A549 (cell line): ENCODE data around the gene MRPL17.

Experiments used
- HOXA7 ChIP-seq: fragments of 250-450 bp; sonication (Bioruptor Pico); IDR thresholded peaks from 2 replicates; pipeline ENCODE4 v1.5.0; 2020; ENCODE audit warnings: mild to moderate bottlenecking, moderate library complexity
- POLR2AphosphoS2 ChIP-seq: conservative IDR thresholded peaks from 2 replicates; pipeline ENCODE4 v1.6.1; 2012; ENCODE audit warnings: low read length, improper control_type of control experiment, inconsistent platforms
- RAD21 ChIP-seq, 2 experiments: fragments of >200 bp in 1 of 2; sonication (Bioruptor Twin) in 1 of 2; formaldehyde crosslinking in 1 of 2; IDR thresholded peaks in 1 of 2; conservative IDR thresholded peaks in 1 of 2; 2 replicates in 1 of 2; 3 replicates in 1 of 2; pipeline ENCODE4 v1.6.1; 2012 to 2018; ENCODE audit warnings: inconsistent platforms in 1 of 2
- RCOR1 ChIP-seq: fragments of 150-350 bp; IDR thresholded peaks from 2 replicates; pipeline ENCODE4 v1.6.1; 2014; ENCODE audit warnings: antibody characterized with exemption, low read length, low read depth
- TF ChIP-seq, protein P1 (sequence below): fragments of >200 bp; sonication (Bioruptor Twin); formaldehyde crosslinking; IDR thresholded peaks from 3 replicates; pipeline ENCODE4 v1.5.1; 2016
- TF ChIP-seq, protein P2 (sequence below): fragments of 250-450 bp; sonication (Bioruptor Pico); IDR thresholded peaks from 2 replicates; pipeline ENCODE4 v1.5.0; 2021; ENCODE audit warnings: mild to moderate bottlenecking, moderate library complexity, borderline replicate concordance

DNA sequence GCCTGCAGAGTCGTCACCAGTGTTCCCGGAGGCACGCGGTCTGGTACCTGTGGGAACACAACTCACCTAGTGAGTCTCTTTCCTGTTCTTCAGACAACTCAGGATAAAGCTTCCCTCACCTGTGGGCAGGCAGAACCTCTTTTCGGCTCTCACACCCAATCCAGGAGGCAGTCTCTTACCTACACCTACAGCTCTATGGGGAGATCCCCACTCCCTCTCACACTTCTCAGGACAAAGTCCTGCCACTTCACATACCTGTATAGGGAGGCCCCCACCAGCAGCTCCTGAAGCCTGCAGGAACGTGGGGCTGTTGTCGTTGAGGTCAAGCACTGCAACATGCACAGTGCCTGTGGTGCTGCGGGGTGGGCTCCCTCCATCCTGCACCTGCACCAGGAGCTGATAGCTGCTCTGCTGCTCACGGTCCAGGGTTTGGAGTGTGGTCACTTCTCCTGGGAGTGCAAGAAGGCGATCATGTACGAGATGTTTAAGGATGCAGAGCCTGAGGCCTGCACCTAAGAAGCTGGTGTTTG is 51.7 kb downstream of the MRPL17 start:
- TF ChIP-seq RAD21 (conservative IDR thresholded peaks at IDR 0.05 in 1 of 2, IDR thresholded peaks at IDR 0.05 in 1 of 2) (no peak), HOXA7 (CRISPR knock-in tag) (no peak), RCOR1 (no peak), POLR2AphosphoS2 (no peak)
- TF ChIP-seq, protein P1, sequence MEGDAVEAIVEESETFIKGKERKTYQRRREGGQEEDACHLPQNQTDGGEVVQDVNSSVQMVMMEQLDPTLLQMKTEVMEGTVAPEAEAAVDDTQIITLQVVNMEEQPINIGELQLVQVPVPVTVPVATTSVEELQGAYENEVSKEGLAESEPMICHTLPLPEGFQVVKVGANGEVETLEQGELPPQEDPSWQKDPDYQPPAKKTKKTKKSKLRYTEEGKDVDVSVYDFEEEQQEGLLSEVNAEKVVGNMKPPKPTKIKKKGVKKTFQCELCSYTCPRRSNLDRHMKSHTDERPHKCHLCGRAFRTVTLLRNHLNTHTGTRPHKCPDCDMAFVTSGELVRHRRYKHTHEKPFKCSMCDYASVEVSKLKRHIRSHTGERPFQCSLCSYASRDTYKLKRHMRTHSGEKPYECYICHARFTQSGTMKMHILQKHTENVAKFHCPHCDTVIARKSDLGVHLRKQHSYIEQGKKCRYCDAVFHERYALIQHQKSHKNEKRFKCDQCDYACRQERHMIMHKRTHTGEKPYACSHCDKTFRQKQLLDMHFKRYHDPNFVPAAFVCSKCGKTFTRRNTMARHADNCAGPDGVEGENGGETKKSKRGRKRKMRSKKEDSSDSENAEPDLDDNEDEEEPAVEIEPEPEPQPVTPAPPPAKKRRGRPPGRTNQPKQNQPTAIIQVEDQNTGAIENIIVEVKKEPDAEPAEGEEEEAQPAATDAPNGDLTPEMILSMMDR = no peak
- TF ChIP-seq, protein P2, sequence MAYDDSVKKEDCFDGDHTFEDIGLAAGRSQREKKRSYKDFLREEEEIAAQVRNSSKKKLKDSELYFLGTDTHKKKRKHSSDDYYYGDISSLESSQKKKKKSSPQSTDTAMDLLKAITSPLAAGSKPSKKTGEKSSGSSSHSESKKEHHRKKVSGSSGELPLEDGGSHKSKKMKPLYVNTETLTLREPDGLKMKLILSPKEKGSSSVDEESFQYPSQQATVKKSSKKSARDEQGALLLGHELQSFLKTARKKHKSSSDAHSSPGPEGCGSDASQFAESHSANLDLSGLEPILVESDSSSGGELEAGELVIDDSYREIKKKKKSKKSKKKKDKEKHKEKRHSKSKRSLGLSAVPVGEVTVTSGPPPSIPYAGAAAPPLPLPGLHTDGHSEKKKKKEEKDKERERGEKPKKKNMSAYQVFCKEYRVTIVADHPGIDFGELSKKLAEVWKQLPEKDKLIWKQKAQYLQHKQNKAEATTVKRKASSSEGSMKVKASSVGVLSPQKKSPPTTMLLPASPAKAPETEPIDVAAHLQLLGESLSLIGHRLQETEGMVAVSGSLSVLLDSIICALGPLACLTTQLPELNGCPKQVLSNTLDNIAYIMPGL (CRISPR knock-in tag) = no peak
